Thoracic aorta (tissue), 2 donors: ENCODE measurements around the gene LYL1. TPM values are rescaled to one million over a fixed set of nuclear protein-coding genes. Genes with fewer than 3 reads are reported as not detected.

Experiments used
- ATAC-seq: fragments of 150-250 bp; one replicate; pipeline ENCODE4 v1.8.0; 2017; ENCODE audit warnings: low read depth; ENCODE audit not compliant: insufficient number of reproducible peaks, low FRiP score
- DNase-seq: peaks from one replicate; pipeline ENCODE4 v3.0.0-alpha.2; 2020; ENCODE audit warnings: low spot score
- H3K27ac ChIP-seq, 2 donors: fragments of 200-600 bp; sonication (generic); 1 replicate in 1 of 2; 2 replicates in 1 of 2; pipeline ENCODE4 v1.5.1; 2016; ENCODE audit warnings: mild to moderate bottlenecking in 2 of 2, moderate library complexity in 2 of 2
- H3K27me3 ChIP-seq: fragments of 200-600 bp; sonication (generic); replicated peaks from 2 replicates; pipeline ENCODE4 v1.6.0; 2016; ENCODE audit warnings: mild to moderate bottlenecking; ENCODE audit not compliant: insufficient read depth
- H3K36me3 ChIP-seq: fragments of 200-600 bp; sonication (generic); one replicate; pipeline ENCODE4 v1.5.1; 2016
- H3K4me1 ChIP-seq, 2 donors: fragments of 200-600 bp; sonication (generic); 1 replicate in 1 of 2; 2 replicates in 1 of 2; pipeline versions ENCODE4 v1.5.1 to v1.6.0; 2016; ENCODE audit warnings: low read depth in 2 of 2, mild to moderate bottlenecking in 1 of 2; ENCODE audit not compliant: control insufficient read depth in 1 of 2
- H3K4me3 ChIP-seq: fragments of 200-600 bp; sonication (generic); 2 replicates; pipeline ENCODE4 v1.5.1; 2016; ENCODE audit warnings: mild to moderate bottlenecking
- H3K9me3 ChIP-seq: fragments of 200-600 bp; sonication (generic); 2 replicates; pipeline ENCODE4 v1.5.1; 2016
- CTCF ChIP-seq: fragments of 200-600 bp; sonication (generic); IDR thresholded peaks from one replicate; pipeline ENCODE4 v1.5.1; 2019; ENCODE audit warnings: antibody characterized with exemption
- total RNA-seq, 2 donors: library from RNA; depleted of rRNA; stranded (reverse); fragments of >200 nt; gene quantifications; one replicate each; pipeline versions ENCODE4 v1.1.0 to v1.2.3, GENCODE V29; 2016

The LYL1 gene
- total RNA-seq, 2 donors from 2014 or later = 10.6 to 36.1 TPM

DNA sequence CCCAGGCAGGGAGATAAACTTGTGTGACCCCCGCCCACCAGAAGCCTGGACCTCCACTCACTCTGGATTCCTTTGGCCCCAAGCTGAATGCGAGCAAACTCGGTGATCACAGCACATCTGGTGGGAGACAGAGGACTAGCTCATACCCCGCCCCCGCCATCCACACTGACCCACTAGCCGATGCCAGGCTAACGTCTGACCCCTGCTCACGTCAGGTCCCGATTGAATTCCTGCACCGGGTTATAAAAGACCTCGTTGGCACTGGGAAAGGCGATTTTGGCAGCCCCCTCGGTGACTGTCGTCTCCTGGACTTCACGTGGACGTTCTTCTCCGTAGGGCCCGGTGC is 13.3 kb upstream of the LYL1 start:
- peaks cover 8% of the 10 kb centered on the region for H3K36me3 ChIP-seq
- DNase-seq (no peak), ATAC-seq (no peak)
- H3K4me1 ChIP-seq = peaks cover 16 to 44% of the 10 kb centered on the region in 2 donors
- no peaks in the 10 kb centered on the region for H3K27me3 ChIP-seq
- H3K27ac ChIP-seq = peak overlapping the region in 1 of 2 donors; percentile 67
- peak overlapping the region; percentile 100 for H3K4me3 ChIP-seq
- H3K9me3 ChIP-seq = no peaks in the 10 kb centered on the region
- no peak for TF ChIP-seq CTCF

DNA sequence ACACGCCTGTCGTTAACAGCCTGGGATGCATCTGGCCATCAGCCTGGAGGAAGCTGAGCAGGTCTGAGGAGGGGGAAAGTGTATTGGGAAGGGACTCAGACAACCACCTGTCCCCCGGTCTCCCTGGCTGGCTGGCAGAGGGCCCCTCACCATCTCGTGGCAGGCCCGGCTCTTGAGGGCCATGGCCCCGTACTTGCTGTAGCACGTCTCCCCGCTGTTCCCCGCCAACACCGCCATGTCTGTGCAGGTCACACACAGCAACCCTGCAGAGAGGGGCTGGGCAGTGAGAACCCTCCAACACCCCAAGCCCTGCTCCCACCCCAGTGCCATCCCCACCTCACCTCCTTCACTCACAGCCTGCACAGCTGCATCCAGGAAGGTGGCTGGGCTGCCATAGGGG is 9.9 kb upstream of the LYL1 start:
- no peak overlapping the region for H3K4me3 ChIP-seq
- peaks cover 9 to 20% of the 10 kb centered on the region in 2 donors for H3K4me1 ChIP-seq
- H3K27me3 ChIP-seq = no peaks in the 10 kb centered on the region
- no peak for TF ChIP-seq CTCF
- DNase-seq (no peak), ATAC-seq (no peak)
- H3K9me3 ChIP-seq = no peaks in the 10 kb centered on the region
- no peak overlapping the region for H3K27ac ChIP-seq
- H3K36me3 ChIP-seq = peaks cover 16% of the 10 kb centered on the region

DNA sequence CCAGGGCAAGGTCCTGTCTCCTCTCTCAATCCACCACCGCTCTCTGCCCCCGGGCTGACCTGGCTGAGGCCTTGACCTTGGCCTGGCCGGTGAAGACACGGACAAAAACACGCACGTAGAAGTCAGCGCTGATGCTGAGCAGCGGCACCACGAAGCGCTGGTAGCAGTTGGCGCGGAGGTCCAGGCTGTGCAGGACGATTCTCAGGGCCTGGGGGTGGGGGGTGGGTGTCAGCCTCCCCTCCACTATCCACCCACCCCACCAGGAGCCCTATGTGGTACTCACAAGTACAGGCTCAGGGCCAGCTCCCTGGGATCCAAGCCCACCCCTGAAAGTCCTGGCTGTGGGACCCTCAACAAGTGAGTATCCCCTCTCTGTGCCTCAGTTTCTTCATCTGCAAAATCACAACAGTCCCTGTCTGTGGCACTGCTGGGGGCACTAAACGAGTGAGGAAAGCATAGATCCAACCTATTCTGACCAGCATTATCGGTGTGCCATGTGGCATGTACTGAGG is 7.5 kb upstream of the LYL1 start:
- ATAC-seq (no peak), DNase-seq (no peak)
- Histone ChIP-seq H3K4me3 (no peak overlapping the region), H3K36me3 (peaks cover 16% of the 10 kb centered on the region), H3K27ac (no peak overlapping the region), H3K27me3 (no peaks in the 10 kb centered on the region), H3K9me3 (no peaks in the 10 kb centered on the region), H3K4me1 (peaks cover 0 to under 1% of the 10 kb centered on the region in 2 donors)
- TF ChIP-seq CTCF = no peak

GRCh38 chr19:13109361-13110098 is 6.9 kb upstream of the LYL1 start:
- peaks cover 16% of the 10 kb centered on the region for H3K36me3 ChIP-seq
- no peaks in the 10 kb centered on the region for H3K27me3 ChIP-seq
- no peaks in the 10 kb centered on the region for H3K9me3 ChIP-seq
- no peak for DNase-seq
- H3K27ac ChIP-seq = no peak overlapping the region
- H3K4me1 ChIP-seq = no peaks in the 10 kb centered on the region
- no peak for ATAC-seq
- no peak overlapping the region for H3K4me3 ChIP-seq
- no peak for TF ChIP-seq CTCF

DNA sequence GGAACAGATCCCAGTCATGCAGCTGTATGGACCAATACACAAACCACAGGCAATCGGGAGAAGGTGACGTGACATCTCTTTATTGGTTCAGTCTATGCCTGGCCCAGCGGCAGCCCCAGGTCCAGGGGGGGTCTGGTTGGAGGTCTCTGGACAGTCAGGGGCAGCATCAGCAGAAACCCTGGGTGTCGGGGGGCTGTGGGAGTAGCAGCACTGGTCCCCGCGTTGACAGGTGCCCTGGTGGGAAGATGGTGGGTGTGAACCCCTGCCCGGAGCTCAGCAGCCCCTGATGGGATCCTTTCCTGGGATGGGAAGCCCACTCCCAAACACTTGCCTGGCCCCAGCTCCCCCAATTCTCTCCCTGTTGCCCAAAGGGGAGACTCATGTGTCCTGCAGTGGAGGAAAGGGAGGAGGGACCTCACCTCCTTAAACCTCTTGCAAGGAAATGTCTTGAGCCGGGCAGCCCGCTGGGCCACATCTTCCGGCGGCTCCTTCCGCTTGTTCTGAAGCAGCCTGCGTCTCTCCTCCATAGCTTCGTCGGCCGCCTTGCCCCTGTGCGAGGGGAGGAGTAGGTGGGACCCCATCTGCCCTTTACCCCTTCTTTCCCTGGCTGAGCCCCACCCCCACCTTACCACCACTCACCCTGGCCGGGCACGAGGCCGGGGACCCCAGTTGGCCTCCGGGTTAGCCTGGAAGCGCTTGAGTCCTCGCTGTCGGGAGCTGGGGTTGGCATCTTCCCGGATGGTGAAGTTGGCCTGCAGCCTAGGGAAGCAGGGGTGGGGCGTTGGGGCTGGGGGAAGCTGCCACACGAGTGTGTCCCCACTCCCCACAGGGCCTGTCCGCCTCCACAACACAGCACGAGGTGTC is 2.4 kb upstream of the LYL1 start:
- H3K4me3 ChIP-seq = peak overlapping the region; percentile 29
- no peaks in the 10 kb centered on the region for H3K9me3 ChIP-seq
- H3K27ac ChIP-seq = peak overlapping the region in 1 of 2 donors; percentile 84
- H3K36me3 ChIP-seq = peaks cover 8% of the 10 kb centered on the region
- DNase-seq (no peak), ATAC-seq (peak; percentile 5)
- no peaks in the 10 kb centered on the region for H3K27me3 ChIP-seq
- H3K4me1 ChIP-seq = peaks cover 13 to 32% of the 10 kb centered on the region in 2 donors
- no peak for TF ChIP-seq CTCF
